AG10803 (cell line): ENCODE results near the gene PDZD2.
"Not testable (repeated sequence)": the region's sequence is repeated elsewhere in the genome, so short reads cannot be mapped to it uniquely, and the experiment has no call there.

ENCODE experiments used
- DNase-seq: peaks from one replicate; pipeline ENCODE4 v3.0.0; 2010; ENCODE audit warnings: low read depth
- H3K4me3 ChIP-seq: 2 replicates; pipeline ENCODE4 v1.5.1; 2011; ENCODE audit warnings: mild to moderate bottlenecking, low read length, control low read depth
- TF ChIP-seq, protein P1 (sequence below): conservative IDR thresholded peaks from 2 replicates; pipeline ENCODE4 v1.5.1; 2011; ENCODE audit warnings: mild to moderate bottlenecking, low read length, control low read depth, inconsistent platforms

Gene PDZD2

DNA sequence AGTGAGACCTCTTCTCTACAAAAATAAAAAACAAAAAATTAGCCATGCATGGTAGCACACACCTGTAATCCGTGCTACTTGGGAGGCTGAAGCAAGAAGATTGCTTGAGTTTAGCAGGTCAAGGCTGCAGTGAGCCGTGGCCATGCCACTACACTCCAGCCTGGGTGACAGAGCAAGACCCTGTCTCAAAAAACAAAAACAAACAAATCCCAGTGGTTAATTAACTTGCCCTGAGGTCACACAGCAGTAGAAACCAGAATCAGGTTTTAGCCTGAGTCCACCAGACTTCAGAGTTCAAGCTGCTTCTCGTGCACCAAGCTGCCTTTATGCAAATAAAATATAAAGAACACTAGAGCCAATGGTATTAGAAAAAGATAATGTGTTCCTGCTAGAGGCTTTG is 365.5 kb downstream of the PDZD2 start:
- TF ChIP-seq, protein P1, sequence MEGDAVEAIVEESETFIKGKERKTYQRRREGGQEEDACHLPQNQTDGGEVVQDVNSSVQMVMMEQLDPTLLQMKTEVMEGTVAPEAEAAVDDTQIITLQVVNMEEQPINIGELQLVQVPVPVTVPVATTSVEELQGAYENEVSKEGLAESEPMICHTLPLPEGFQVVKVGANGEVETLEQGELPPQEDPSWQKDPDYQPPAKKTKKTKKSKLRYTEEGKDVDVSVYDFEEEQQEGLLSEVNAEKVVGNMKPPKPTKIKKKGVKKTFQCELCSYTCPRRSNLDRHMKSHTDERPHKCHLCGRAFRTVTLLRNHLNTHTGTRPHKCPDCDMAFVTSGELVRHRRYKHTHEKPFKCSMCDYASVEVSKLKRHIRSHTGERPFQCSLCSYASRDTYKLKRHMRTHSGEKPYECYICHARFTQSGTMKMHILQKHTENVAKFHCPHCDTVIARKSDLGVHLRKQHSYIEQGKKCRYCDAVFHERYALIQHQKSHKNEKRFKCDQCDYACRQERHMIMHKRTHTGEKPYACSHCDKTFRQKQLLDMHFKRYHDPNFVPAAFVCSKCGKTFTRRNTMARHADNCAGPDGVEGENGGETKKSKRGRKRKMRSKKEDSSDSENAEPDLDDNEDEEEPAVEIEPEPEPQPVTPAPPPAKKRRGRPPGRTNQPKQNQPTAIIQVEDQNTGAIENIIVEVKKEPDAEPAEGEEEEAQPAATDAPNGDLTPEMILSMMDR: no peak
- no peak overlapping the region for H3K4me3 ChIP-seq
- no peak for DNase-seq

GRCh38 chr5:32008746-32009145 is 369.8 kb downstream of the PDZD2 start:
- TF ChIP-seq, protein P1: no peak
- no peak for DNase-seq
- no peak overlapping the region for H3K4me3 ChIP-seq

DNA sequence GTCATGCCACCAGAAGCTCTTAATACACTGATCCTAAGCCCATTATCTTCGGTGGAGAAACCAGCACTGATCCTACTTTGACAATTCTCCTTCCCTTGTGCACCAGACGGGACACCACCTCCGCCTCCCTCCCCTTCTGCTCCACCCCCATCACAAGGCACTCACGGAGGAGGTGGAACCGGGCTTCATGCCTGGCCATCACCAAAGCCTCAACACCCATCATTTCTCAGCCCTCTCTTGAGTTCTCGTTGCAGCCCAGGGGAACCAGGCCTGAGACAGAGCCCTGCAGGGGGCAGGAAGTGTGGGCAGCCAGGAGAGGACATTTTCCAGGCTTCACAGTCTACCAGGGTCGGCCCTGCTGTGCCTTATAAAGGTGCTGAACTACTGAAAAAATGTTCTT is 374.7 kb downstream of the PDZD2 start:
- TF ChIP-seq, protein P1: no peak
- H3K4me3 ChIP-seq: no peak overlapping the region
- DNase-seq: no peak

GRCh38 chr5:32014096-32014745 is 375.3 kb downstream of the PDZD2 start:
- H3K4me3 ChIP-seq: no peak overlapping the region
- no peak for DNase-seq
- TF ChIP-seq, protein P1: no peak

GRCh38 chr5:32015262-32015661 is 376.3 kb downstream of the PDZD2 start:
- not testable (repeated sequence) for H3K4me3 ChIP-seq

DNA sequence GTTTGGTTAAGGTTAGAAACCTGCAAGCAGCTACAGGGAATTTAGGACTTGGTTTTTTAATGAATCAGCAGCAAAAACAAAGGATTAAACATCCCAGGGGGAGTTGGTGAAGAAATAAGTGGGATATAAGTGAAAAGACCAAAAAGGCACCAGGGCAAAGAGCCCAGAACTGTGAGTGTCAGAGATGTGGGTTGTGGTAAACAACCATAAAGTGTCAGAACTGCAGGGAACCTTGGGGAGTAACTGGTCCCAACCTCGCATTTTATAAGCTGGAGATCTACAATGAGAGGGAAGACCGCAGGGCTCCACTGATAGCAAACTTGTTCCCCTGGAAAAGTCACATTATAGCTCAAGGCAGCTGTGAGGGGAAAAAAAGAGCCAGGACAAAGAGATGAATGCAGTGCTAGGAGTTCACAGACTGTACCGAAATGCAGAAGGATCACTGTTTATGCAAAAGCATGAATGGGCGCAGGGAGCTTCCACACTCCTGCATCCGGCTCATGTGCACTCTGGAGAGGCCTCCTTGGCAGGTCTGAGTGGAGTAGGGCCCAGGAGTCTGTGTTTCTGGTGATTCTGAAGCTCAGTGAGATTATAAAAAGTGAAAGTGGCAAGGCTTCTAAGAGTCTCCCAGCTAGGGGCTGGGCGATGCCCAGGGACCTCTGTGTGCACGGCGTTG is 378.9 kb downstream of the PDZD2 start:
- peak; percentile 45 for DNase-seq
- no peak overlapping the region for H3K4me3 ChIP-seq
- TF ChIP-seq, protein P1: no peak

More at GRCh38 chr5:32015262-32015661, 376.3 kb downstream of the PDZD2 start:
- DNase-seq: not testable (repeated sequence)

GRCh38 chr5:32018476-32019436 is 379.8 kb downstream of the PDZD2 start:
- DNase-seq: no peak
- no peak overlapping the region for H3K4me3 ChIP-seq
- TF ChIP-seq, protein P1: no peak
